T-cell (primary cell): ENCODE data around the gene MORN1. TPM values are rescaled to one million over a fixed set of nuclear protein-coding genes. Genes with fewer than 3 reads are reported as not detected.

Experiments
- ATAC-seq, 4 experiments: fragments of 200-7000 bp in 3 of 4; fragments of 150-1000 bp in 1 of 4; cut with Tn5 transposase; replicated peaks in 1 of 4; 1 replicate in 3 of 4; 2 replicates in 1 of 4; pipeline ENCODE4 v1.10.0; 2021; ENCODE audit warnings: moderate library complexity in 3 of 4, mild to moderate bottlenecking in 2 of 4, moderate number of reproducible peaks in 1 of 4
- CTCF ChIA-PET, 2 donors: fragments of 300-600 bp; sonication (Branson Sonifier 250); formaldehyde crosslinking; loops; one replicate each; lab custom pipeline; 2022; ENCODE audit warnings: antibody characterized with exemption in 2 of 2; lab: Charles Lee
- POLR2A ChIA-PET, 2 donors: fragments of 300-600 bp; sonication (Branson Sonifier 250); formaldehyde crosslinking; loops; one replicate each; lab custom pipeline; 2022; ENCODE audit warnings: antibody characterized with exemption in 2 of 2; lab: Charles Lee
- DNase-seq, 35 experiments: peaks; one replicate each; pipeline versions ENCODE4 v3.0.0 to v3.0.0-alpha.2; 2013 to 2023
- H3K27ac ChIP-seq: one replicate; pipeline ENCODE4 v1.5.1; 2013; ENCODE audit warnings: low read length
- H3K27me3 ChIP-seq, 2 experiments: replicated peaks in 1 of 2; 1 replicate in 1 of 2; 2 replicates in 1 of 2; pipeline versions ENCODE4 v1.6.1 to v1.7.0; 2013; ENCODE audit warnings: low read length in 1 of 2, mixed read lengths in 1 of 2; ENCODE audit not compliant: control insufficient read depth in 2 of 2, insufficient read depth in 2 of 2; ENCODE audit errors: extremely low read depth in 1 of 2
- H3K36me3 ChIP-seq, 2 donors: 1 replicate in 1 of 2; 2 replicates in 1 of 2; pipeline versions ENCODE4 v1.6.1 to v1.7.0; 2013; ENCODE audit warnings: low read length in 1 of 2; ENCODE audit not compliant: control insufficient read depth in 2 of 2, insufficient read depth in 1 of 2; ENCODE audit errors: extremely low read depth in 1 of 2
- H3K4me1 ChIP-seq, 2 experiments: 1 replicate in 1 of 2; 2 replicates in 1 of 2; pipeline versions ENCODE4 v1.6.1 to v1.7.0; 2013; ENCODE audit warnings: low read length in 2 of 2, mixed read lengths in 1 of 2; ENCODE audit not compliant: insufficient read depth in 2 of 2, control insufficient read depth in 1 of 2; ENCODE audit errors: extremely low read depth in 1 of 2
- H3K4me3 ChIP-seq, 2 donors: 1 replicate in 1 of 2; 2 replicates in 1 of 2; pipeline versions ENCODE4 v1.5.1 to v1.7.0; 2013; ENCODE audit warnings: mild to moderate bottlenecking in 2 of 2, low read length in 1 of 2, moderate library complexity in 1 of 2; ENCODE audit not compliant: control insufficient read depth in 1 of 2; ENCODE audit errors: extremely low read depth in 1 of 2
- H3K9me3 ChIP-seq: 2 replicates; pipeline ENCODE4 v1.7.0; 2013
- H3K27ac Mint-ChIP-seq, 2 donors: one replicate each; pipeline ENCODE4 v1.8.0; 2020 to 2021; ENCODE audit warnings: mild to moderate bottlenecking in 2 of 2, mixed read lengths in 2 of 2
- H3K27me3 Mint-ChIP-seq, 2 donors: one replicate each; pipeline ENCODE4 v1.8.0; 2021 to 2022; ENCODE audit warnings: mixed read lengths in 2 of 2
- H3K36me3 Mint-ChIP-seq: one replicate; pipeline ENCODE4 v1.8.0; 2021; ENCODE audit warnings: mixed read lengths
- H3K4me1 Mint-ChIP-seq, 3 donors: one replicate each; pipeline ENCODE4 v1.8.0; 2020 to 2022; ENCODE audit warnings: mixed read lengths in 3 of 3, mild to moderate bottlenecking in 1 of 3
- H3K4me3 Mint-ChIP-seq, 3 donors: one replicate each; pipeline ENCODE4 v1.8.0; 2020 to 2022; ENCODE audit warnings: mild to moderate bottlenecking in 3 of 3, mixed read lengths in 3 of 3, moderate library complexity in 3 of 3
- H3K9me3 Mint-ChIP-seq, 3 donors: one replicate each; pipeline ENCODE4 v1.8.0; 2020 to 2022; ENCODE audit warnings: mixed read lengths in 3 of 3
- WGBS: methylation state at CpG from one replicate; pipeline ENCODE4 v1.1.5; 2013; ENCODE audit warnings: missing lambda C conversion rate; ENCODE audit not compliant: insufficient coverage; 5-methylcytosine and 5-hydroxymethylcytosine counted together
- total RNA-seq, 35 experiments: library from RNA in 6 of 35; stranded (reverse) in 6 of 35; fragments of 120-200 nt in 1 of 35; gene quantifications; one replicate each; pipeline versions ENCODE4 v1.2.1 to v1.2.4 and lab custom pipeline; 2013 to 2026

Gene MORN1
- total RNA-seq, 5 donors from 2014 or later (not counting 1 experiment from before 2014, with no cell fraction given), result 8.2 to 17.5 (median 13.2) TPM

DNA sequence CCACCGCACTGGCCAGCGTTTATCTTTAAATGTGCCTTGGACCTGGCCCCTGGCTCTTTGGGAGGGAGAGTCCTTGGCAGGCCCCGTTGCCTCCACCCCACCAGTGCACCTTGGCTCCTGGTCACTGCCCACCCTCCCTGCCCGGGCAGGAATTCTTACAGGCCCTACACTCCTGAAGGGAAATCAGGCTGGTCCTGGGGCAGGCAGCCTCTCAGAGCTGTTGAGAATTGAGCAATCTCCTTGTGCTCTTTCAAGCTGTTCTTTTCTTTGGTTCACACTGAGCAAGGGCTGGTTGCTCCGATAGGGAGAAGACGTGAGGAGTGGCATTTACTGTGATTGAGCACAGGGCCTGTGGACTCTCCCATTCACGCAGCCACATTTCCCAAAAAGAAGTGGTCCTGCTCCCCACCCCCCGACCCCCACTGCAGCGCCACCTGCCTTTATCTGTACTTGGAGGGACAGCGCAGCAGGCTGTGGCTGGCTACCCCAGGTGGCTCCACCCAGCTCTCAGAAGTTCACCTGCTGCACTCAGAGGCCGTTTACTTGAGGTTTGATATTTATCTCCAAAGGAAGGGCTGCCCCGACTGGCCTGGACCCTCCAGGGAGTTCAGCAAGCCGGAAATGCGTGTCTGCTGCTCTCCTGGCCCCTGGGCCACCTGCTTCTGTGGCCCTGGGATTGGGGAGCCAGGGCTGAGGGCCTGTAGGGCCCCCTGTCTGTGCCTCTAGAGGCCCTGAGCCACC is 115.4 kb downstream of the MORN1 start:
- H3K36me3 ChIP-seq, result peaks cover 0 to 8% of the 10 kb centered on the region in 2 donors
- no peaks in the 10 kb centered on the region for H3K9me3 Mint-ChIP-seq
- peaks cover 9% of the 10 kb centered on the region for H3K36me3 Mint-ChIP-seq
- ChIA-PET CTCF (interaction anchor here (0.6 to 0.9 kb wide), 2 partner anchors 34 to 35 kb away, joined by 3 to 4 read pairs; no protein-coding TSS in a partner anchor), POLR2A (interaction anchor here in 1 of 2 donors (0.6 kb wide), 1 partner anchor 24 kb away, joined by 3 read pairs; no protein-coding TSS in a partner anchor)
- H3K27ac Mint-ChIP-seq, result peak overlapping the region in 1 of 2 donors; percentile 15
- peaks cover 17 to 84% of the 10 kb centered on the region in 2 experiments for H3K4me1 ChIP-seq
- peak overlapping the region in 1 of 3 donors; percentile 61 for H3K4me3 Mint-ChIP-seq
- H3K9me3 ChIP-seq, result no peaks in the 10 kb centered on the region
- H3K4me3 ChIP-seq, result no peak overlapping the region
- no peaks in the 10 kb centered on the region for H3K27me3 ChIP-seq
- no peaks in the 10 kb centered on the region for H3K27me3 Mint-ChIP-seq
- ATAC-seq (peak in 3 of 4 experiments; percentile 3 to 6 (median 4)), DNase-seq (no peak)
- H3K4me1 Mint-ChIP-seq, result peaks cover 59 to 77% (median 62%) of the 10 kb centered on the region in 3 donors
- WGBS, result 60% methylated on average over 7 of the region's 14 CpGs
- no peak overlapping the region for H3K27ac ChIP-seq

DNA sequence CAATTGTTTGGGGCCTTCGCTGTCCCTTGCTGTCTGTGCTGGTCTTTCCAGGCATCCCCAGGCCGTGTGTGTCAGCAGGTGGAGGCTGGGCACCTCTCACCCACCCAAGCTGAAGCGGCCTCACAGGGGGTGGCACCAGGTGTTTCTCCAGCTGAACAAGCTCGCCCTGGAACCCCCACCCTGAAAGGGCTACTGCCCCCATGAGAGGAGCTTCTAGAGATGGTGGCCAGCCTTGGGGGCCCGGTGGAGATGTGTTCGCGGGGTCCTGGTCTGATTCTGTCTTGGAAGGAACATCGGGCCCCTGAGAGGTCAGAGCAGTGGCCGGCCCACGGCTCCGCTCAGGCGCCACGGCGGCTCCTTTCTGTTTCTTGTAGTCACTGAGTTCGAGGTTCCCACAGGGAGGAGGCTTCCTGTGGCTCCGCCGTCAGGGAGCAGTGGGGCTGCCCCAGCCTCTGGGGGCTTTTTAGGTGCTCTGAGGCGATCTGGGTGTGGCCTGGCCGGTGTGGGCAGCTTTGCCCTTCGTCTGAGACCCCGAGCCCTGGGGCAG is 116.4 kb downstream of the MORN1 start:
- H3K4me1 Mint-ChIP-seq, result peaks cover 59 to 83% (median 67%) of the 10 kb centered on the region in 3 donors
- H3K27ac Mint-ChIP-seq, result peak overlapping the region in 1 of 2 donors; percentile 44
- no peaks in the 10 kb centered on the region for H3K27me3 Mint-ChIP-seq
- WGBS, result 74% methylated on average over 15 of the region's 21 CpGs
- Histone ChIP-seq H3K4me1 (peaks cover 17 to 94% of the 10 kb centered on the region in 2 experiments), H3K4me3 (no peak overlapping the region), H3K9me3 (no peaks in the 10 kb centered on the region), H3K27me3 (no peaks in the 10 kb centered on the region), H3K36me3 (peaks cover 0 to 8% of the 10 kb centered on the region in 2 donors), H3K27ac (no peak overlapping the region)
- no peak for DNase-seq
- POLR2A ChIA-PET, result no interaction called here
- H3K36me3 Mint-ChIP-seq, result peaks cover 9% of the 10 kb centered on the region
- no peaks in the 10 kb centered on the region for H3K9me3 Mint-ChIP-seq
- ATAC-seq, result peak in 1 of 4 experiments; percentile 4
- CTCF ChIA-PET, result interaction anchor here in 1 of 2 donors (0.6 kb wide), 1 partner anchor 107 kb away, joined by 3 read pairs; no protein-coding TSS in a partner anchor
- H3K4me3 Mint-ChIP-seq, result peak overlapping the region in 2 of 3 donors; percentile 34 to 61

DNA sequence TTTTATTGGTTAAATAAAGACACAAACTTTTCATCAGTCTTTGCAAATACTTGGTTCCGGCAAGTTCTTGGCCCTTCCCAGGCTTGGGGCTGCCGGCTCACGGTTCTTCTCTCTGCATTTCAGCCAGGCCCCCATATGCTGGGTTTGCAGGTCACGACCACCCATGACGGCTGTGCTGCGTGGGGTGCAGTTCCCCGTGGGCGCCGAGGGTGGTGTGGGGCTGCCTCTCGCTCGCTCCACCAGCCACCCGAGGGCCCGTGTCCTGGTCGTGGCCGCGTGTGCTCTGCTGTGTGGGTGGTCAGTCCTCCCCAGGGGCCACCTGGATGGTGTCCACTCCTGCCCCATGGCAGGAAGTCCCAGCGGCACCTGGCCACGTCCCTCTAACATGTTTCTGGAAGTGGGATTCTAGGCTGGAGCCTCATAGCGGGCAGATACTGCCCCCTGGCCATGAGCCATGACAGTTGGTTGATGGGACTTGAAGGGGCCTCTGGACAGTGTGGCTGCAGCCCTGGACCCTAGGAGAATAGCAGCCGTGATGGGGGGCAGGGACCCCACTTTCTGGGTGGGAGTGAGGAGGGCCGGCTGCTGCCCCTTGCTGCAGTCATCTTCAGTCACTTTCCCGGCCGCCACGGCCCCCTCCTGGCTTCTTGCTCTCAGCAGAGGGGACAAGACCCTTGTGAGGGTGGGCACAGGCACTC is 117.0 kb downstream of the MORN1 start:
- peaks cover 9% of the 10 kb centered on the region for H3K36me3 Mint-ChIP-seq
- H3K27ac Mint-ChIP-seq, result no peak overlapping the region
- DNase-seq (no peak), ATAC-seq (no peak)
- Histone ChIP-seq H3K27me3 (no peaks in the 10 kb centered on the region), H3K27ac (no peak overlapping the region), H3K9me3 (no peaks in the 10 kb centered on the region), H3K4me1 (peaks cover 17 to 93% of the 10 kb centered on the region in 2 experiments), H3K4me3 (no peak overlapping the region), H3K36me3 (peaks cover under 1 to 6% of the 10 kb centered on the region in 2 donors)
- peak overlapping the region in 1 of 3 donors; percentile 61 for H3K4me3 Mint-ChIP-seq
- peaks cover 54 to 83% (median 69%) of the 10 kb centered on the region in 3 donors for H3K4me1 Mint-ChIP-seq
- ChIA-PET POLR2A (no interaction called here), CTCF (no interaction called here)
- no peaks in the 10 kb centered on the region for H3K9me3 Mint-ChIP-seq
- WGBS, result 92% methylated on average over 19 of the region's 24 CpGs
- H3K27me3 Mint-ChIP-seq, result no peaks in the 10 kb centered on the region

DNA sequence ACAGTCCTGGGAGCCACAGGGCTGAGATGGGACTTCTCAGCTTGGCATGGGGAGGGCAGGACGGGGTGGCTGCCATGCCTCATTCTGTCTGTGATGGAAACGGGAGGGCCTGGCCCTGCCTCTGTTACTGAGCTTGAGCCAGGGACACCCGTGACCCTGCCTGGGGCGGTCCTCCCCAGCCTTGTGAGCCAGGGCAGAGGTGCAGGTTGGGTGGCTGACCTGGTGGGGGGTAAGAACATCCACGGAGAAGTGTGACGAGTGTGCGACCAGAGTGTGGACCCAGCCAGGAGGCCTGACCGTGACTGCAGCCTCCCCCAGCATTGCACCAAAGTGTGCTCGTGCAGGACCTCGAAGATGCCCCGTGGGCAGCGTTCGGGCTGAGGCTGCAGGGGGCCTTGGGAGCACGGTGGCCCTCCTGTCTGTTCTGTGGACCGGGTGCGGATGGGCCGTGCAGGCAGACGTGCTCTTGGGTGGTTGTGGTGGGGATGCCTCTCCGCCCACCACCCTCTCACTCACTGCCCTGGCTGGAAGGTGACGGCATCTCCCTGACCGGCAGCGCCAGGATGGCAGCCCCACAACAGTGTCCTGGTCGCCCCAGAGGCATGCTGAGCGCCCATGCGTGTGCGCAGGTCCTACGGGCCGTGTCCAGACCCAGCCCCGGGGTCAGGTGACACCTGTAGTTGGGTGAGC is 117.8 kb downstream of the MORN1 start:
- no peaks in the 10 kb centered on the region for H3K9me3 Mint-ChIP-seq
- CTCF ChIA-PET, result no interaction called here
- Histone ChIP-seq H3K4me1 (peaks cover 13 to 92% of the 10 kb centered on the region in 2 experiments), H3K27me3 (no peaks in the 10 kb centered on the region), H3K4me3 (no peak overlapping the region), H3K9me3 (no peaks in the 10 kb centered on the region), H3K36me3 (peaks cover 4 to 10% of the 10 kb centered on the region in 2 donors), H3K27ac (no peak overlapping the region)
- H3K27ac Mint-ChIP-seq, result peak overlapping the region in 1 of 2 donors; percentile 43
- ATAC-seq (no peak), DNase-seq (no peak)
- no peaks in the 10 kb centered on the region for H3K27me3 Mint-ChIP-seq
- H3K36me3 Mint-ChIP-seq, result peaks cover 11% of the 10 kb centered on the region
- WGBS, result 92% methylated on average over 12 of the region's 29 CpGs
- peak overlapping the region in 1 of 3 donors; percentile 39 for H3K4me3 Mint-ChIP-seq
- POLR2A ChIA-PET, result no interaction called here
- H3K4me1 Mint-ChIP-seq, result peaks cover 56 to 86% (median 70%) of the 10 kb centered on the region in 3 donors

DNA sequence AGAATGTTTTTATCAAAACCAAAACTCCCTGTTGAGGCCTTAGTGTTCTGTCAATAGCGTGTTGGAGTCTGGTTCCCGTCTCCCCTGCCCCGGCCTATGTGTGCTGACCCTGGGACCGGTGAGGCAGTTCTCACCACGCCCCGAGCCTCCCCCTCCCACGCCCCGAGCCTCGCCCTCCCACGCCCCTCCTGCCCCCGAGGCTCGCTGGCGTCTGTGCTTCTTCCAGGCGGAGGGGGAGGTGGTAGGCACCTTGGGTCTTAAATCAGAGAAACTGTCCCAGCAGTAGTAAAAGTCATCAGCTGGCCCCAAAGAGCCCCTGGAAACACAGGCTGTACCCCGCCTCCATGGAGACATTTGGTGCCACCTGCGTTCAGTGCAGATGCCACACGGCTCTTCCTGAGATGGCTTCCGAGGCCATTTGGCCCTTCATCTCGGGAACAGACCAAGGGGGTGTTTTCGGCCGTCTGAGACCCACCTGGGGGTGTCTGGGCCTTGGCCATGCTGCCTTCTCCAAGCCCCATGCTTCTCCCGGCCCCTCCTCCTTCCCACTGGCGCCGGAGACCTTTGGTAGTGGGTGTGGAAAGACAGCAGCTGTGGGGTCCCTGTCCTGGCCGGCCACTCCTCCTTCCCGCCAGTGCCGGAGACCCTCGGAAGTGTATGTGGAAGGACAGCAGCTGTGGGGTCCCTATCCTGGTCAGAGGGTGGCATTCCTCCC is 118.5 kb downstream of the MORN1 start:
- peak overlapping the region in 1 of 3 donors; percentile 39 for H3K4me3 Mint-ChIP-seq

More for the DNA sequence above, 118.5 kb downstream of the MORN1 start:
- 81% methylated on average over 9 of the region's 28 CpGs for WGBS
- peaks cover 54 to 86% (median 71%) of the 10 kb centered on the region in 3 donors for H3K4me1 Mint-ChIP-seq
- H3K36me3 Mint-ChIP-seq, result peaks cover 11% of the 10 kb centered on the region
- POLR2A ChIA-PET, result no interaction called here
- no peaks in the 10 kb centered on the region for H3K27me3 Mint-ChIP-seq
- CTCF ChIA-PET, result no interaction called here
- H3K27me3 ChIP-seq, result no peaks in the 10 kb centered on the region
- peaks cover 13 to 92% of the 10 kb centered on the region in 2 experiments for H3K4me1 ChIP-seq
- ATAC-seq (no peak), DNase-seq (no peak)
- peaks cover 5 to 10% of the 10 kb centered on the region in 2 donors for H3K36me3 ChIP-seq
- no peak overlapping the region for H3K4me3 ChIP-seq
- no peak overlapping the region for H3K27ac ChIP-seq
- H3K9me3 Mint-ChIP-seq, result no peaks in the 10 kb centered on the region
- H3K27ac Mint-ChIP-seq, result peak overlapping the region in 1 of 2 donors; percentile 43
- H3K9me3 ChIP-seq, result no peaks in the 10 kb centered on the region
